Measurements from ENCODE around the gene GHRH.

The GHRH gene

DNA sequence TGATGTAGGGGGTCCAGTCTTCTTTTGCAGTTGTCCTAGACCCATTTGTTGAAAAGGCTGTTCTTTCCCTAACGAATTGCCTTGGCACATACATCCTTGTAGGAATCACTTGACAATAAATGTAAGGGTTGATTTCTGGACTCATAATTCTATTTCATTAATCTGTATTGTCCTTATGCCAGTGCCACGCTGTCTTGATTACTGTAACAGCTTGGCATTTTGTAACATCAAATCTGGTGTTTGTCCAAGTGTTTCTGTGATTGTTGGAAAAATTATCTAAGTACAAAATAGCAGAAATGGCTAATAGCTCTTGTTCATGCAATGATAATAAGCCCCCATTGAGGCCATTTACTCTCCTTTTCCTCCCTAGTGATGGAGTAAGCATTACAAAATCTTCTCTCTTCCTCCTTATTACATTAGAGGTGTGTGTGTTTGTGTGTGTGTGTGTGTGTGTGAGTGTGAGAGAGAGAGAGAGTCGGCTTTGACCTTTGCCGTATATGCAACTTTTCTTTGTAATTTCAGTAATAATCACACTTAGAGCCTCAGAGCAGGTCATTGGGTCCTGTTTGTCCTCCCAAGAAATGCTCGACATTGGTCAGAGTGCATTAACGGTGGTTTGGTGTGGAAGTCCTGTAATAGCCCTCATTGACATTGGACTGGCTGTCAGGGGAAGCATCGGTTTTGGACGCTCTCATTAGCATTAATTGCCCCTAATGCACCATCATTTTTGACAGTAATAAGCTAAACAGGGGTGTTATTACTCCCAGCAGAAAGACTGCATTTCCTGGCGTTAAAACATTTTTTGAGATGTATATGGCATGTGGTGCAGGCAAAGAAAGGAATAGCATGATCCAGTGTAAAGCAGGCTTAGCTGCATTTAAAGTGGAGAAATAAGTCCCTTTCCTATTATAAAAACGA is 41.6 kb downstream of the GHRH start:
- H3K27ac ChIP-seq (replicated peaks; ENCODE audit: low read length) = no peak overlapping the region
- no peak for DNase-seq (ENCODE audit: low spot score)

DNA sequence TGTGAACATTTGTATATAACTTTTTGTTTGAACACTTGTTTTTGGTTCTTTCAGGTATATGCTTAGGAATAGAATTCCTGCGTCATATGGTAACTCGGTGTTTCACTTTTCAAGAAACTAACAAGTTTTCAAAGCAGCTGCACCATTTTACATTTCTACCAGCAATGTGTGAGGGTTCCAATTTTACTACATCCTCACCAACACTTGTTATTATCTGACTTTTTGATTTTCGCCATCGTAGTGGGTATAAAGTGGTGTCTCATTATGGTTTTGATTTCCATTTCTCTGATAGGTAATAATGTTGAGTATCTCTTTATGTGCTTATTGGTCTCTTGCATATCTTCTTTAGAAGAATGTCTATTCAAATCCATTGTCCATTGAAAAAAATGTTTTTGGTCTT is 42.6 kb downstream of the GHRH start:
- H3K27me3 ChIP-seq (ENCODE audit: control insufficient read depth in 3 of 3, insufficient read depth in 3 of 3, low read depth in 1 of 3, low read length in 3 of 3) = no peaks in the 10 kb centered on the region
- H2AFZ ChIP-seq (ENCODE audit: low read length) = no peak overlapping the region
- no peaks in the 10 kb centered on the region for H3K79me1 ChIP-seq (ENCODE audit: low read depth, low read length)
- no peak overlapping the region for H3K27ac ChIP-seq (replicated peaks; ENCODE audit: low read length)
- no peak overlapping the region for H2AK5ac ChIP-seq (ENCODE audit: low read depth, low read length)
- no peak overlapping the region for H2BK15ac ChIP-seq (ENCODE audit: low read length)
- H3K4ac ChIP-seq (ENCODE audit: low read length) = no peak overlapping the region
- no peak overlapping the region for H3K4me3 ChIP-seq (ENCODE audit: low read length in 2 of 2)
- H3K14ac ChIP-seq (ENCODE audit: low read length) = no peak overlapping the region
- H2BK12ac ChIP-seq (ENCODE audit: low read length) = no peak overlapping the region
- WGBS, 2 donors (ENCODE audit: extremely low coverage in 2 of 2, insufficient read length in 2 of 2, insufficient replicate concordance in 1 of 2) = no CpG with 5 or more reads among the region's 4 CpGs
- peaks cover 0 to 2% of the 10 kb centered on the region in 2 donors for H3K9me3 ChIP-seq (replicated peaks in 1 of 2; ENCODE audit: control insufficient read depth in 2 of 2, insufficient read depth in 1 of 2, low read depth in 1 of 2, low read length in 2 of 2)
- H2BK5ac ChIP-seq (ENCODE audit: low read length) = no peak overlapping the region
- DNase-seq (ENCODE audit: low spot score) = no peak
- H3K4me2 ChIP-seq (ENCODE audit: insufficient read depth, low read length, poor library complexity, severe bottlenecking) = no peak overlapping the region
- no peak overlapping the region for H3K23ac ChIP-seq (ENCODE audit: low read depth, low read length, poor library complexity)
- H3K36me3 ChIP-seq (replicated peaks in 1 of 2; ENCODE audit: control insufficient read depth in 2 of 2, insufficient read depth in 2 of 2, low read length in 2 of 2) = peaks cover 9 to 80% of the 10 kb centered on the region in 2 donors
- H3K4me1 ChIP-seq (ENCODE audit: control insufficient read depth in 2 of 2, insufficient read depth in 1 of 2, low read depth in 1 of 2, low read length in 2 of 2) = peaks cover 10 to 21% of the 10 kb centered on the region in 2 donors
- H4K8ac ChIP-seq (ENCODE audit: low read depth, low read length) = no peak overlapping the region
- H3K9ac ChIP-seq (ENCODE audit: low read depth, low read length, poor library complexity) = no peak overlapping the region
- no peak overlapping the region for H4K91ac ChIP-seq (ENCODE audit: low read depth, low read length, poor library complexity)
- no peak overlapping the region for H3K18ac ChIP-seq (ENCODE audit: low read length)
- no peak overlapping the region for H2BK120ac ChIP-seq (ENCODE audit: low read depth, low read length)

More for the DNA sequence above, 41.6 kb downstream of the GHRH start:
- Histone ChIP-seq H3K4me1 (ENCODE audit: control insufficient read depth in 2 of 2, insufficient read depth in 1 of 2, low read depth in 1 of 2, low read length in 2 of 2) (peaks cover 10 to 21% of the 10 kb centered on the region in 2 donors), H3K18ac (ENCODE audit: low read length) (no peak overlapping the region), H2AFZ (ENCODE audit: low read length) (no peak overlapping the region), H3K14ac (ENCODE audit: low read length) (no peak overlapping the region), H3K4ac (ENCODE audit: low read length) (no peak overlapping the region), H3K23ac (ENCODE audit: low read depth, low read length, poor library complexity) (no peak overlapping the region), H2BK5ac (ENCODE audit: low read length) (no peak overlapping the region), H2AK5ac (ENCODE audit: low read depth, low read length) (no peak overlapping the region), H3K27me3 (ENCODE audit: control insufficient read depth in 3 of 3, insufficient read depth in 3 of 3, low read depth in 1 of 3, low read length in 3 of 3) (no peaks in the 10 kb centered on the region), H2BK12ac (ENCODE audit: low read length) (no peak overlapping the region), H3K9me3 (replicated peaks in 1 of 2; ENCODE audit: control insufficient read depth in 2 of 2, insufficient read depth in 1 of 2, low read depth in 1 of 2, low read length in 2 of 2) (no peaks in the 10 kb centered on the region), H4K91ac (ENCODE audit: low read depth, low read length, poor library complexity) (no peak overlapping the region), H3K36me3 (replicated peaks in 1 of 2; ENCODE audit: control insufficient read depth in 2 of 2, insufficient read depth in 2 of 2, low read length in 2 of 2) (peaks cover 15 to 80% of the 10 kb centered on the region in 2 donors), H2BK120ac (ENCODE audit: low read depth, low read length) (no peak overlapping the region), H3K79me1 (ENCODE audit: low read depth, low read length) (peaks cover 2% of the 10 kb centered on the region), H3K9ac (ENCODE audit: low read depth, low read length, poor library complexity) (no peak overlapping the region), H3K4me3 (ENCODE audit: low read length in 2 of 2) (no peak overlapping the region), H4K8ac (ENCODE audit: low read depth, low read length) (no peak overlapping the region), H3K4me2 (ENCODE audit: insufficient read depth, low read length, poor library complexity, severe bottlenecking) (no peak overlapping the region), H2BK15ac (ENCODE audit: low read length) (no peak overlapping the region)
- WGBS, 2 donors (ENCODE audit: extremely low coverage in 2 of 2, insufficient read length in 2 of 2, insufficient replicate concordance in 1 of 2) = no CpG with 5 or more reads among the region's 10 CpGs

DNA sequence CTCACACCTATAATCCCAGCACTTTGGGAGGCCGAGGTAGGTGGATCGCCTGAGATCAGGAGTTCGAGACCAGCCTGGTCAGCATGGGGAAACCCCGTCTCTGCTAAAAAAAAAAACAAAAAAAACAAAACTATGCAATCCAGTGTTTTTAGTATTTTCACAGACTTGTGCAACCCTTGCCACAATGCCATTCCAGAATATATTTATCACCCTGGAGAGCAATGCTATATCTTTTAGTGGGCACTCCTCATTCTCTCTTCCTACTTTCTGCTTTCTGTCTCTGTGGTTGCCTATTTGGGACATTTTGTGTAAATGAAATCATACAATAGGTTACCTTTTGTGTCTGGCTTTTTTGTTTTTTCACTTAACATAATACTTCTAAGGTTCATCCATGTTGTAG is 43.2 kb downstream of the GHRH start:
- no peak overlapping the region for H2AK5ac ChIP-seq (ENCODE audit: low read depth, low read length)
- H2BK15ac ChIP-seq (ENCODE audit: low read length) = no peak overlapping the region
- H4K91ac ChIP-seq (ENCODE audit: low read depth, low read length, poor library complexity) = no peak overlapping the region
- peaks cover 8 to 80% of the 10 kb centered on the region in 2 donors for H3K36me3 ChIP-seq (replicated peaks in 1 of 2; ENCODE audit: control insufficient read depth in 2 of 2, insufficient read depth in 2 of 2, low read length in 2 of 2)
- H3K9ac ChIP-seq (ENCODE audit: low read depth, low read length, poor library complexity) = no peak overlapping the region
- H2BK5ac ChIP-seq (ENCODE audit: low read length) = no peak overlapping the region
- no peak overlapping the region for H2BK120ac ChIP-seq (ENCODE audit: low read depth, low read length)
- no peak overlapping the region for H2AFZ ChIP-seq (ENCODE audit: low read length)
- peaks cover 0 to 6% of the 10 kb centered on the region in 2 donors for H3K9me3 ChIP-seq (replicated peaks in 1 of 2; ENCODE audit: control insufficient read depth in 2 of 2, insufficient read depth in 1 of 2, low read depth in 1 of 2, low read length in 2 of 2)
- H4K8ac ChIP-seq (ENCODE audit: low read depth, low read length) = no peak overlapping the region
- no peak overlapping the region for H3K4me2 ChIP-seq (ENCODE audit: insufficient read depth, low read length, poor library complexity, severe bottlenecking)
- H3K27ac ChIP-seq (replicated peaks; ENCODE audit: low read length) = no peak overlapping the region
- H3K27me3 ChIP-seq (ENCODE audit: control insufficient read depth in 3 of 3, insufficient read depth in 3 of 3, low read depth in 1 of 3, low read length in 3 of 3) = no peaks in the 10 kb centered on the region
- H3K79me1 ChIP-seq (ENCODE audit: low read depth, low read length) = no peaks in the 10 kb centered on the region
- H3K4me3 ChIP-seq (ENCODE audit: low read length in 2 of 2) = no peak overlapping the region
- no peak overlapping the region for H3K23ac ChIP-seq (ENCODE audit: low read depth, low read length, poor library complexity)
- no peak overlapping the region for H3K18ac ChIP-seq (ENCODE audit: low read length)
- no CpG with 5 or more reads among the region's 4 CpGs for WGBS, 2 donors (ENCODE audit: extremely low coverage in 2 of 2, insufficient read length in 2 of 2, insufficient replicate concordance in 1 of 2)
- H3K14ac ChIP-seq (ENCODE audit: low read length) = no peak overlapping the region
- no peak for DNase-seq (ENCODE audit: low spot score)
- H3K4me1 ChIP-seq (ENCODE audit: control insufficient read depth in 2 of 2, insufficient read depth in 1 of 2, low read depth in 1 of 2, low read length in 2 of 2) = peaks cover 10 to 21% of the 10 kb centered on the region in 2 donors
- no peak overlapping the region for H2BK12ac ChIP-seq (ENCODE audit: low read length)
- H3K4ac ChIP-seq (ENCODE audit: low read length) = no peak overlapping the region

DNA sequence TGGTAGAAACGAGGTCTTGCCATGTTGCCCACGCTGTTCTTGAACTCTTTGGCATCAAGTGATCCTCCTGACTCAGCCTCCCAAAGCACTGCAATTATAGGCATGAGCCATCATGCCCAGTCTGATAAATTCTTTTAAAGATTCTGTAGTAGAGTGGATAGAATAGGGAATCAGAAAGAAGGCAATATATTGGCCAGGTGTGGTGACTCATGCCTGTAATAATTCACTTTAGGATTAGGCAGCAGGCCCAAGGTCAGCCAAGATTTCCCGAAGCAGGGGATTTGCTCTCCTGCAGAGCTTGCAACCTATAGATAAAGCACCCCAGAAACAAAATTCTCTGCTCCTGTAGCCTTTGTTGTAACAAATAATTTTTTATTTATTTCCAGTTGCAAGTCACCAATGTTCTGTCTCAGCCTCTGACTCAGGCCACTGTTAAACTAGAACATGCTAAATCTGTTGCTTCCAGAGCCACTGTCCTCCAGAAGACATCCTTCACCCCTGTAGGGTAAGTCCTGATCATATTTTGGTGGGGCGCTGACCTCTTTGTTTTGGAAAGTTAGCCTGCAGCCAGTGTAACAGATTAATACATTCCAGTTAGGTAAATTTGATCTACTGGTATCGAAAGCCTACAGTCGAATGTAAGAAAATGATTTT is 51.8 kb downstream of the GHRH start:
- no peak overlapping the region for H3K14ac ChIP-seq (ENCODE audit: low read length)
- peaks cover 21 to 96% of the 10 kb centered on the region in 2 donors for H3K36me3 ChIP-seq (replicated peaks in 1 of 2; ENCODE audit: control insufficient read depth in 2 of 2, insufficient read depth in 2 of 2, low read length in 2 of 2)
- H2BK15ac ChIP-seq (ENCODE audit: low read length) = no peak overlapping the region
- no peak overlapping the region for H2AFZ ChIP-seq (ENCODE audit: low read length)
- no peak for DNase-seq (ENCODE audit: low spot score)
- H2BK5ac ChIP-seq (ENCODE audit: low read length) = no peak overlapping the region
- peaks cover 7 to 16% of the 10 kb centered on the region in 2 donors for H3K4me1 ChIP-seq (ENCODE audit: control insufficient read depth in 2 of 2, insufficient read depth in 1 of 2, low read depth in 1 of 2, low read length in 2 of 2)
- H3K79me1 ChIP-seq (ENCODE audit: low read depth, low read length) = no peaks in the 10 kb centered on the region
- no peak overlapping the region for H3K27ac ChIP-seq (replicated peaks; ENCODE audit: low read length)
- H3K18ac ChIP-seq (ENCODE audit: low read length) = no peak overlapping the region
- H3K4me2 ChIP-seq (ENCODE audit: insufficient read depth, low read length, poor library complexity, severe bottlenecking) = no peak overlapping the region
- peaks cover 0 to 6% of the 10 kb centered on the region in 2 donors for H3K9me3 ChIP-seq (replicated peaks in 1 of 2; ENCODE audit: control insufficient read depth in 2 of 2, insufficient read depth in 1 of 2, low read depth in 1 of 2, low read length in 2 of 2)
- no peak overlapping the region for H3K4me3 ChIP-seq (ENCODE audit: low read length in 2 of 2)
- no peak overlapping the region for H4K8ac ChIP-seq (ENCODE audit: low read depth, low read length)
- H3K23ac ChIP-seq (ENCODE audit: low read depth, low read length, poor library complexity) = no peak overlapping the region
- no peak overlapping the region for H4K91ac ChIP-seq (ENCODE audit: low read depth, low read length, poor library complexity)
- no peak overlapping the region for H2BK12ac ChIP-seq (ENCODE audit: low read length)
- no peak overlapping the region for H2BK120ac ChIP-seq (ENCODE audit: low read depth, low read length)
- no peaks in the 10 kb centered on the region for H3K27me3 ChIP-seq (ENCODE audit: control insufficient read depth in 3 of 3, insufficient read depth in 3 of 3, low read depth in 1 of 3, low read length in 3 of 3)
- no CpG with 5 or more reads among the region's 6 CpGs for WGBS, 2 donors (ENCODE audit: extremely low coverage in 2 of 2, insufficient read length in 2 of 2, insufficient replicate concordance in 1 of 2)
- no peak overlapping the region for H3K4ac ChIP-seq (ENCODE audit: low read length)
- no peak overlapping the region for H2AK5ac ChIP-seq (ENCODE audit: low read depth, low read length)
- no peak overlapping the region for H3K9ac ChIP-seq (ENCODE audit: low read depth, low read length, poor library complexity)
